ENCODE results near the gene CSNK2B.

DNA sequence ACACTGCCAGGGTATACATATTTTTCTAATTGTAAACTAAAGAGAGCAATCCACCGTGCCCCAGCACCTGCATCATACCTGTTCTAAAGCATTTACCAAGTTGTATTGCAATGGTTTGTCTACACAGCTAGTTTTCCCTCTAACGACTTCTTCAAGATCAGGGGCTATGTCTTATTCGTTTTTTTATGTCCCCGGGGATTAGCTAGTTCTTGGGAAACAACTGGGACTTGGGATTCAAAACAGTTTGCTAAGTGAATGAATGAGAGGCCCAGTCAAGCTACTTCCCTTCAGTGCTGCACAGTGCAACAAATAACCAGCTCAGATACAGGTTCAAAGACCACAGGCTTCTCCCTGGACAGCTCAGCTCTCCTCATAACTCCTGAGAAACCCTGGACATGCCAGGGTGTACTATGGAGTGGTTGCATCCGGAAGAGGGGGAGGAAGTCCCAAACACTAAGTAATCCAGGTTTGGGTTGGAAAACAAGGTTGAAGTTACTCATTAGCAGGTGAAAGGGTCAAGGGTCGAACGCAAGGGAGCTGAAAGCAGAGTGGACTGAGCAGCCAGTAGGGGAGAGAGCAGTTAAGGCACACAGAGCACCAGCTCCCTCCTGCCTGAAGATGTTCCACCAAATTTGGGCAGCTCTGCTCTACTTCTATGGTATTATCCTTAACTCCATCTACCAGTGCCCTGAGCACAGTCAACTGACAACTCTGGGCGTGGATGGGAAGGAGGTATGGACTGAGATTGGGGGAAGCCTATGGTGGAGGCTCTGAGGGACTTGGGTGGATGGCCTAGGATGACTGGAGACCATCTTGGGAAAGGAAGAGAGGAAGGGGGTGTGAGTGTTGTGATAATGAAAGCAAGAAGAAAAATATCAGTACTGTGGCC is 10.3 kb upstream of the CSNK2B start, which contains the start of gene APOM:
- TF ChIP-seq, protein P1, sequence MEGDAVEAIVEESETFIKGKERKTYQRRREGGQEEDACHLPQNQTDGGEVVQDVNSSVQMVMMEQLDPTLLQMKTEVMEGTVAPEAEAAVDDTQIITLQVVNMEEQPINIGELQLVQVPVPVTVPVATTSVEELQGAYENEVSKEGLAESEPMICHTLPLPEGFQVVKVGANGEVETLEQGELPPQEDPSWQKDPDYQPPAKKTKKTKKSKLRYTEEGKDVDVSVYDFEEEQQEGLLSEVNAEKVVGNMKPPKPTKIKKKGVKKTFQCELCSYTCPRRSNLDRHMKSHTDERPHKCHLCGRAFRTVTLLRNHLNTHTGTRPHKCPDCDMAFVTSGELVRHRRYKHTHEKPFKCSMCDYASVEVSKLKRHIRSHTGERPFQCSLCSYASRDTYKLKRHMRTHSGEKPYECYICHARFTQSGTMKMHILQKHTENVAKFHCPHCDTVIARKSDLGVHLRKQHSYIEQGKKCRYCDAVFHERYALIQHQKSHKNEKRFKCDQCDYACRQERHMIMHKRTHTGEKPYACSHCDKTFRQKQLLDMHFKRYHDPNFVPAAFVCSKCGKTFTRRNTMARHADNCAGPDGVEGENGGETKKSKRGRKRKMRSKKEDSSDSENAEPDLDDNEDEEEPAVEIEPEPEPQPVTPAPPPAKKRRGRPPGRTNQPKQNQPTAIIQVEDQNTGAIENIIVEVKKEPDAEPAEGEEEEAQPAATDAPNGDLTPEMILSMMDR (optimal IDR thresholded peaks at IDR 0.05 in 1 of 3, IDR thresholded peaks at IDR 0.05 in 1 of 3, conservative IDR thresholded peaks at IDR 0.05 in 1 of 3; ENCODE audit: extremely low read depth in 1 of 3, insufficient read depth in 2 of 3, low read length in 3 of 3), result no peak
- no peak for TF ChIP-seq EZH2 (IDR thresholded peaks at IDR 0.05; ENCODE audit: low read length)

Data from keratinocyte (primary cell).